NCI-H226 (cell line): ENCODE data around the gene DIRAS1.

Experiments used
- DNase-seq: peaks from one replicate; pipeline ENCODE4 v3.0.0-alpha.2; 2015

DIRAS1 gene, protein sequence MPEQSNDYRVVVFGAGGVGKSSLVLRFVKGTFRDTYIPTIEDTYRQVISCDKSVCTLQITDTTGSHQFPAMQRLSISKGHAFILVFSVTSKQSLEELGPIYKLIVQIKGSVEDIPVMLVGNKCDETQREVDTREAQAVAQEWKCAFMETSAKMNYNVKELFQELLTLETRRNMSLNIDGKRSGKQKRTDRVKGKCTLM

DNA sequence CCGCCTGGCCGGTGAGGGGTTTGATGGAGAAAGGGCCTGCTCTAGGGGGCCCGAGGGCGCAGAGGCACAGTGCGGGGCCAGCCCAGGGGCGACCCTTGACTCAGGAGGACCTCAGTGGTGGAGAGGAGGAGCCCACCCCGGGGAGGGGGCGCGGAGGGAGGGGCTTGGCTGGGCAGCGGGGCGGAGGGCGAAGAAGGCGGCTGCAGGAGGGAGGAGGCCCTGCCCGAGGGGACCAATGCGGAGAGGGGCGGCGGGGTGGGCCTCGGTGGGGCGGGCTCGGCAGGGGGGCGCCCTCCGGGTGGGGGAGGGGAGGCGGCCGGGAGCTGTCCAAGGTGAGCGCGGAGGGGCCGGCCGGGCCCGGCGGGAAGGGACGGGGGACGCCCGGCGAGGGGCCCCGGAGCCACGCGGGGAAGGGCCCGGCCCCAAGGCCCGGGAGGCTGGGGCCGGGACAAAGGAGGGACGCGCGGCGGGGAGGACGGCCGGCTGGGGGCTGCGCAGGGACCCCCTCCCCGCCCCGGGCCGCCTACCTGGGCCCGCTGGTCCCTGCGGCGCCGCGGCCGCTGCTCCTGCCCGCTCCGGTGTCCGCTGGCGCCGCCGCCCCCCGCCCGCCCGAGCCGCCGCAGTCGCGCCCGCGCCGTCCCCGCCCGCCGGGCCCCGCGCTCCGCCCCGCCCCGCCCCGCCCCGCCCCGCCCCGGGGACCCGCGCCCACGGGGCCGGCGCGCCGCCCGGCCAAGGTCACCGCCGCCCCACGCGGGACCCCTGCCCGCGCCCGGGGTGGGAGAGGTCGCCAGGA lies at the start of gene DIRAS1:
TSS of gene DIRAS1 (minus strand) at position 596 of the 793 bp plus-strand sequence. CDS start 3,566 bp downstream, outside the sequence.
- no peak for DNase-seq

DNA sequence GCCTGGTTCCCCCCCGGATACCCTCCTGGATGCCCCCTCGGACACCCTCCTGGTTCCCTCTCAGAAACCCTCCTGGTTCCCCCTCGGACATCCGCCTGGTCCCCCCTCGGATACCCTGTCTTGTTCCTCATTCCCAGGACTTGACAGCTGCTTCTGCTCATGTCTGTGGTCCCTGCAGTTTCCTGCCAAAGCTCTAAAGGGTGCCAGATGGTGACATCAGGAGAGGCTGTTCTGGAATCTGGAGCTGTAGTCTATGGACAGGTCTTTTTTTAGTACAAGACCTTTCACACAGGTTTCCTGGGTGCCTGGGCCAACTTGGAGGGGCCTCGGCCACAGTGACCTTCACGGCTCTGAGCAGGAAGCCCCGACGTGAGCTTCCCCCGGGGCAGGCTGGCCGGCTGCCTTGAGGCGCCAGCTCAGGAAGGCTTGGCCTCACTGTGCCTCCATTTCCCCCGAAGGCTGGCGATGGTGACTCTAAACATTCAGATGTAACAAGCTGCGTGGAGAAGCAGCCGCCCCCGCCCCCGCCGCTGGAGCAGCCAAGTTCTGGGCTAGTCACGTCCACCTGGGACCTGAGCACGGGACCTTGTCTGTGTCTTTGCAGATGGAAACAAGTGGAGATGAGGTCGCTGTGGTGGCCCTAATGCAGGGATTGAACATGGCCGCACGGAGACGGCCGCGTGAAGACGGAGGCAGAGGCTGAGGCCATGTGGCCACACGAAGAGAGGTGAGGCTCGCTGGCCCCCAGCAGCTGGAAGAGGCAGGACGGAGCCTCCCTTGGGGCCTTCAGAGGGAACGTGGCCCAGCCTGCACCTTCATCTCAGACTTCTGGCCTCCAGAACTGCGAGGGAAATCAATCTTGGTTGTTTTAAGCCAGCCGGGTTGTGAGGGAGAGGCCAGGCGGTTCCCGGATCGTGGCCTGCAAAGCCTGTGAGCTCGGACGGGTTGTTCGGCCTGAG lies 49.2 kb upstream of the DIRAS1 start:
- no peak for DNase-seq

DNA sequence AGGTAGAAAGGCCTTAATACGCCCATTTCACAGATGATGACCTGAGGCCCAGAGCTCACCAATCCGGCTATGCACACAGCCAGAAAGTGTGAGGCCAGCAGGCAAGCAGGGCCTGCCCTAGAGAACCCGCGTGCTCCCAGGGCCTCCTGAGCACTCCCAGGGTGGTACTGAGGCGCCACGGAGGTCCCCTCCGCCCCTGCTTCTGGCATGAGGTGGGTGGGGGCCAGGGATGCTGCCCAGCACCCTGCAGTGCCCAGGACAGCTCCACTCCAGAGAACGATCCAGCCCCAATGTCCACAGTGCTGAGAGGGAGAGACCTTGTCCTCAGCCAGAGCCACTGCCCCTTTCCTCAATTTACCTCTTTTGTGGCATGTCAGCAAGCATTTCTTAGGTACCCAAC lies 48.0 kb upstream of the DIRAS1 start:
- no peak for DNase-seq

DNA sequence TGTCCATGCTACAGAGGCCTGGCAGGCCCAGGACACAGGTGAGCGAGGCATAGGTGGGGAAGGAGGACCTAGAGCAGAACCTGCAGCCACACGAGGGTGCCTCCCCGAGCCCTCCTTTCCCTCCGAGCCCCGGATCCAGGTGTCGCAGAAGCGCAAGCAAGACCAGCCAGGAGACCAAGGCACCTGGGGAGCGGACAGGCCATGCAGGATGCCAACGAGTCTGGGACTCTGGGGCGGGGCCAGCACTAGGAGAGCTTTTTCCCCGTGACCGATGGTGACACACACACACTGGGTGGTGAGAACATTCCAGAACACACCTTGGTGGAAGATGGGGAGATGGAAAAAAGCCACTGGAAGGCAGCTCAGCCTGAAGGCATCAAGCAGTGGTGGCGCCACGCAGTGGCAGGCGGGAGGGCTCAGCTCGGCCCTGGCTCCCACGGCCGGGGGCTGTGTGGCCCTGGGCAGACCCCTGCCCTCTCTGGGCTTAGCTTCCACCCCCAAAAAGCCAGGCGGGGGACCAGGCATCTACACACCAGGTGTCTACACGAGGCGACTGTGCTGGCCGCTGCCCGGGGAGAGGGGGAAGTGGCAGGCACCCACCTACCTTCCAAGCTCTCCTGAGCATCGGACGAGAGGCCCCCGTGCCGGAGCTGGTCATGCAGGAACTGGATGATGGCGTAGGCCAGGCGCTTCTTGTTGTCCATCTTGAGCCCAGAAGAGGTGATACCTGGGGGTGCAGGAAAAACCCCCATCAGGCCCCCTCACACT lies 47.4 kb upstream of the DIRAS1 start:
- no peak for DNase-seq

DNA sequence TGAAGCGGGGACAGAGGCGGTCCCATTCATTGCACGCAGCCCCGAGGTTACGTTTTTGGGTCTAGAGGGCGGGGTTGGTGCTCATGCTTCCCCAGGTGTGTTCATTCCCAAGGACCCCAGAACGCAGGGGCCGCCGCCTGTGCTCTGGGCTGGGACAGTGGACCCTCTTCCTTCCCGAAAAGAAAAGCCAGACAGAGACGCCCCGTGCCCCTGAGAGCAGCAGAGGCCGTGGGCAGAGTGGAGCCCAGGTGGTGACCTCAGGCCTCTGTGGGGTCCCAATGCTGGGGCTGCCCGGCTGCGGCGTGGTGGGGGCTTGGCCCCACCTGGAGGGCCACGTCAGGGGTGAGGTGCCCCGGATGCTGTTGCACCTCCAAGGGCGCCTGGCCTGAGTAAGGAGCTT lies 46.5 kb upstream of the DIRAS1 start:
- no peak for DNase-seq

DNA sequence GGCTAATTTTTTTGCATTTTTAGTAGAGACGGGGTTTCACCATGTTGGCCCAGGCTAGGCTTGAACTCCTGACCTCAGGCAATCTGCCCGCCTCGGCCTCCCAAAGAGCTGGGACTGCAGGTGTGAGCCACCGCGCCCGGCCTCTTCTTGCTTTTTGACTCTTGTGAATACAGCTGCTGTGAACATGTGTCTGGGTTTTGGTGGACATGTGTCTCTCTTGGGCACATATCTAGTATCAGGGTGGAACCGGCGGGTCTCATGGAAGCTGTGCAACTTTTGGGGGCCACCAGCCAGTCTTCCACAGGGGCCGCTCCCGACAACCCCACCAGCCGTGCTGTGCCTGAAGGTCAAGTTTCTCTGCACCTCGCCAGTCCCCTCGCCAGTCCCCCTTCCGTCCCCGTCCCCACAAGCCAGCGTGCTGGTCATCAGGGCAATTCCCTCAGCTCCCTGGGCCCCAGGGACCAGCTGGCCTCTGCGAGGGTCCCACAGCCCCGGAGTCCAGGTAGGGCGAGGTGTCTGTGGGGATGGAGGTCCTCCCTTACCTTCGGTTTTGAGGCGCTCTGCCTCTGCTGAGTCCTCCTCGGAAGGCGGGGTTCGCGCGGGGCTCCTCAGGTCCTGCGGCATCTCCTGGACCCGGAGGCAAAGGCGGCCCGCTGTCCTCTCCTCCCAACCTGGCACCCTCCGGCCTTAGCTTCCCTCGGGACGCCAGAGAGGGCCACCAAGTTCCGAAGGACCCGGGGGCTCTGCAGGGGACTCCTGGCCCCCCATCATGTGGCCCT lies 45.6 kb upstream of the DIRAS1 start:
- no peak for DNase-seq

DNA sequence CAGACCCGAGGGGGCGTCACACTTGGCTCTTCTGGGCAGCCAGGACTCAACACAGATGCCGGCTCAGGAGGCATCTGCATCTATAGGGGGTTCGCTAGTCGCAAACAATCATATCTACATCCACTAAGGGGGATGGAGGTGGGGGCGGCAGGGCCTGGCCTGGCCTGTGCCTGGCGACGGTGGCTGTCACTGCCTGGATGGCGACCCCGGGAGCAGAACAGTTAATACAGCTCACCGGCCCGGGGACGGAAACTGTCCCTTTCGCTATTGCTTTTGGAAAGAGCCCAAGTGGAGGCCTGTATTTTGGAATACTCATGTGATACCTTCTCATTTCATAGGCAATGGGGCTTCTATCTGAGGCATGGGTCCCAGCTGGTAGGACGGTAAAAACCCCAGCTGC lies 44.2 kb upstream of the DIRAS1 start:
- DNase-seq, result no peak

DNA sequence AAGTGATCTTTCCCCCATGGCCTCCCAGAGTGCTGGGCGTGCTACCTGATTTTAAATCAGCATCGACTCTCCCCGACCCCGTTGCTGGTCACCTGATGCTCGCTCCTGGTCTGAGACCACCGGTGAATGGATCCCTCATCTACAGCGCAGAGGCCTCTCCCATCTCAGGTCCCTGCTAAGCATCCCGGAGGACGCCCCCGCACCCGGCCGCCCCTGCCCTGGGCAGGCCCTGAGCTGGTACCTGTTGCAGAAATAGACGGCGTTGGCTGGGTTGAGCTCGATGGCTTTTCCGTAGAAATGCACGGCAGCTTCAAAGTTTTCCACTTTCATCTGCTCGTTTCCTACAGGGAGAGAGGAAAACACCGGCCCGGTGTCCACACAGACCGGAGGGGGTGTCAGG lies 43.8 kb upstream of the DIRAS1 start:
- no peak for DNase-seq

DNA sequence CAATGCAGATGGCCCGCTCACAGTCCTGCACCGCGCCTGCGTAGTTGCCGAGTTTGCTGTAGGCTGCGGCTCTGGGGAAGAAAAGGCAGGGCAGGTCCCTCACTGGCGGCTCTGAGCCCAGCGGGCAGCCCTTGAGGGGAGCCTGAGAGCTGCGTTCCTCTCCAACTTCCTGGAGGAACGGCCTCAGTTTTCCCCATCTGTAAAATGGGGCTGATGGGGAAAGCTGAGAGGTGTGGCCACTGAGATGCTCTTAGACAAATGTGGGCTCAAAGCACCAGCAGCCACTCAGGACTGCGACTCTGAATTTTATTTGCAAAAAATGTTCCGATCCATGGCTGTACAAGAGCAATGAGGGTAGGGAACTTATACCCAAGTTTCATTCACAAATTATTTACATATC lies 42.5 kb upstream of the DIRAS1 start:
- no peak for DNase-seq

DNA sequence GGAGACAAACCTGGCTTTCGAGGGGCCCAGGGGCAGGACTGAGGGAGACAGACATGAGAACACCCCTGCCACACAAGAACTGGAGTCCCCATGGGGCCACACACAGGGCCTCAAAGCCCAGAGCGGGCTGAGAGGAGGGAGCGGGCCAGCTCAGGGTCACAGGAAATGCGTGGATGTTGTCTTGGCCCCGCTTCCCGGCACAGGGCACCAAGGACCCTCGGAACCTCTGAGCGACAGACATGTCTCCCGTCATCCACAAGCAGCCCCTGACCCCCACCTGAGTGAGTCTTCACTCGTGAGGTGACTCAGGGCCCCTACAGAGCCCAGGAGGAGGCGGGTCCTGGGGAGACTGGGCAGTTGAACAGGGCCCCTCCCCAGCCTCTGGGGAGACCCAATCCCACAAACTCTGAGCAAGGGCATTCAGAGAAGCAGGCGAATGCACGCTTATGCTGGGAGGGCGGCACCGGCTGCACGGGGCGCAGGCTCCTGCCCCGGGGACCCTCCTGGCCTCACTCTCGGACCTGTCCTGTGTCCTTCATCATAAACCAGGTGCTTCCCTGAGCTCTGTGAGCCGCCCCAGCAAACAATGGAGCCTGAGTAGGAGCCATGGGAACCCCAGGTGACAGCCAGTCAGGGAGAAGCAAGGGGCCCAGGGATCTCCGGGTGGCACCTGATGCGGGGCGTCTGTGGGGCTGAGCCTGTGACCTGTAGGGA lies 41.8 kb upstream of the DIRAS1 start:
- DNase-seq, result no peak

DNA sequence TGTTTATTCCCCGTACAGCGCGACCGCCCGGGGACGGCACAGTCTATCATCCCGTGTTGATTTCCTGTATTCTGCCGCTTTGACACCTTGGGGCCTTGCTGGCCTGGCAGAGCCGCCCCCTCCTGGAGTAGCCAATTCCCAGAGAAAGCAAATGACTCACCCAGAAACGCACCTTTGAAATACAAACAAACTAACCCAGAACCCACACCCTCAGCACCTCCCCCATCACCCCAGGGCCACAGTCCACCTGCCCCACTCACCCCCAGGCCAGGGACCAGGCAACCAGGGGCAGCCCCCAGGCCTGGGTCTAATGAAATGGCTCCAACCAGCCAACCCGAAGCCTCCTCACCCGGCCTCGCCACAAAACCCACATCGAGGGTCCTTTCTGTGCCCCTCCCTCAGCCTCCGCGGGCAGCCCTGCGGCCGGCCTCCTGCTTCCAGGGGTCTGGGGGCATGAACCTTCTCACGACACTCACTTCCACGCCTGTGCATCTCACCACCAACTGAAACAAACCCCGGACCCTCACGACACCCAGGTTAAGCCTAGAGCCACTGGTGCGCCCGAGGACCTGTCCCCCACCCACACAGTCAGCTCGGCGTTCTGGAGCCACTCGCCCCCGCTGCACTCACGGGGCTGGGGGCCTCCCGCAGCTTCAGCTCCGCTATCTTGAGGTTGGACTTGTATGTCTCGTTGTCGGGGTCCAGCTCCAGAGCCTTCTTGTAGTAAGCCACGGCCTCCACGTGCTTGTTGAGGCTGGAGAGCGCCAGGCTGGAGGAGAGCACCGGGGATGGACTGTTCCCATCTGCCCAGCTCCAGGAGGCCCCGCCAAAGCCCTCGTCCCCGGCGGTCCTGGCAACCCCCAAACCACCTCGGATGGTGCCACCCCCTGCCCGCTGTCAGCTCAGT lies 41.0 kb upstream of the DIRAS1 start:
- DNase-seq, result no peak

DNA sequence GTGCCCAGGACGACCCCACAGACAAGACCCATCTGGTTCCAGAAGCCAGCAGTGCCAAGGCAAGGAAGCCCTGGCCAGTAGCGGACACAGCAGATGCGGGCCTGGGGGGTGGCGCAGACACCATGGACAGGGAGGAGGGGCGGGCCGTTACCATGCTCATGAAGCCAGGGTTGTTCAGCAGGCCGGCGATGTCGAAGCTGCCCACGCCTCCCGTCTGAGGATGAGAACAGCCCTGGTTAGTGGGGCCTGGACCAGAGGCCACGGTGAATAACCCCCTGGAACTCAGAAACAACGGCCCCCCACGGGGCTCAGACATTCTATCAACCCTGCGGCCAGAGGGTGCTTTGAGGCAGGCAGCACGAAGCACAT lies 40.1 kb upstream of the DIRAS1 start:
- no peak for DNase-seq

DNA sequence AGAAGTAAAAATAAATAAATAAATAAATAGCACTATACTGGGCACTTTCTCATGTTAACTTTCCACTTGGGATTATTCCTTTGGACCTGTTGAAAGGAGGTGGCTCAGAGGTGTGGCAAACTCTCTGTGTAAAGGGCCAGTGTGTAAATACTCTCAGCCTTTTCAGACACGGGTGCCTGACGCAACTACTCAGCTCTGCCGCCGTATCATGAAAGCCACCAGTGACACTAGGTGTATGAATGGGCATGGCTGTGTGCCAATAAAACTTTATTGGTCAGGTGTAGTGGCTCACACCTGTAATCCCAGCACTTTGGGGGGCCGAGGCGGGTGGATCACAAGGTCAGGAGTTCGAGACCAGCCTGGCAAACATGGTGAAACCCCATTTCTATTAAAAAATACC lies 38.8 kb upstream of the DIRAS1 start:
- DNase-seq, result no peak

DNA sequence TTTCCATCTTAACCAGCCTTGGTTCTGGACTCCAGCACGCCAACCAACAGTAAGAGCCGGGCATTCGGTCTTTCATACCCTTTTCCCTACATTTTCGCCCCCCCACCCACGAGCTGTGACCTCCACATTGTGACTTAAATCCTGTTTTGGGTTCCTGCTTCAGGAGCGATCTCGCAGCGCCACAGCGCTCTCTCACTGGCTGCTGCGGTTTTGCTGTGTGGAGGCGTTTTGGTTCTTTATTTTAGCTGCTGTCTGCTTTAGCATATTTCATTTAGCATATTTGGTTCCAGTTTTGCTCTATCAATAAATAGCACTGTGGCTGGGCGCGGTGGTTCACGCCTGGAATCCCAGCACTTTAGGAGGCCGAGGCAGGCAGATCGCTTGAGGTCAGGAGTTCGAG lies 38.2 kb upstream of the DIRAS1 start:
- no peak for DNase-seq

DNA sequence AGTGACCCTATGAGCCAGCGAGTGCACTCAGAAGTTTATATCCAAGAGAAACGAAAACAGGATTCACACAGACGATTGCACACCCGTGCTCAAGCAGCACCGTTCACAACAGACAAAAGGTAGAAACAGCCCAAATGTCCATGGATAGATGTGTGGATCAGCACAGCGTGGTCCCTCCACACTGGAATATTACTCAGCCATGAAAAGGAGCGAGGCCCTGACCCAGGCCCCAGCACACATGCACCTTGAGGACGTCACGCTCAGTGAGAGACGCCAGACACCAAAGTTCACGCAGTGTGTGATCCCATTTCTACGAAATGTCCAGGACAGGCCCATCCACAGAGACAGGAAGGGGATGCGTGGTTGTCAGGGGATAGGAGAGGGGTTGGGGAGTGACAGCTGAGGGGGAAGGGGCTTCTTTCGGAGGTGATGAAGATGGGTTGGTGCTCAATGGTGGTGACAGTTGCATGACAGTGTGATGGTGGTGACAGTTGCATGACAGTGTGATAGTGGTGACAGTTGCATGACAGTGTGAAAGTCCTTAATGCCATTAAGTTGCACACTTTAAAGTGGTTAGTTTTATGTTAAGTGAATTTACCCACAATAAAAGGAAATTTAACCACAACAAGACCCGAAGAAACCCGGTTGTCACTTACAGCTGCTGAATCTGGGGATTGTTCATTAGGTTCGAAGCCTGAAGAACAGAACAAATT lies 37.6 kb upstream of the DIRAS1 start:
- no peak for DNase-seq

DNA sequence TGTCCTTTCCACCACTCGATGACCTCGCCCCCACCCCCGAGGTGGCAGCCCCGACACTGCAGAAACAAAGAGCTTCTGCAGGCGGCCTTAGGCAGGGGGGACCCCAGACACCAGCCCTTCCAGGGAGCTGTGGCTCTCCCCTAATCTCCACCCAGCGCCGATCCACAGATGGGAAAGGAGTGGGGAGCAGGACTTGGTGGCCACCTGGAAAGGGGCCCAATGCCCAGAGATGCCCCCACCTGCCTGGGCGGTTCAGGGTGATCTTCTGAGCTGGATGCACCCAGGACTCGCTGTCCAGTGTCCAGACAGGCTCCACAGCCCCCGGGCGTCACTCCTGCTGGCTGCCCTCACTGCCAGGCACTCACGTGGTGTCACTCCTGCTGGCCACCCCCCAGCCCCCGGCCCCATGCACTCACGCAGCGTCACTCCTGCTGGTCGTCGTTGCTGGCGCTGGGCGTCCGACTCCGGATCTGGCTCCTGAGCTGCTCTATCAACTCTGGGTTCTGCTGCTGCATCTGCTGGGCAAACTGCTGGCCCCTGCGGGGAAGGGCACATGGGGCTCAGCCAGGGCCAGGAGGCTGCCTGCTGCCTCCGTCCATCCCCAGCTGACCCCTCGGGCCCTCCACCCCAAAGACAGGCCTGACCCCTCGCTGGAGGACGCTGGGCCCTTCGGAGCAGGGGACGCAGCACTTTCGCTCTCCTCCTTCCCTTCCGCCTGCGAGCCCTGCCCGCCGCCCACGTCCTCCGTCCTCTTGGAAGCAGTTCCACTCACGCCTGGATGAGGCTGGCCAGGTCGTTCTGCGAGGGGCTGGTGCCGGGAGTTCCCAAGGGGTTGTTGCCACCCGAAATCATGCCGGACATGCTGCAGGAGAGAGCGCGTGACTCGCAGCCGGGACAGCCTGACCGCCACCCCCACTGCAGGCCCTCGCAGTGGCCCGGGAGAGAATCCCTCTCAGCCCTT lies 36.0 kb upstream of the DIRAS1 start:
- no peak for DNase-seq

DNA sequence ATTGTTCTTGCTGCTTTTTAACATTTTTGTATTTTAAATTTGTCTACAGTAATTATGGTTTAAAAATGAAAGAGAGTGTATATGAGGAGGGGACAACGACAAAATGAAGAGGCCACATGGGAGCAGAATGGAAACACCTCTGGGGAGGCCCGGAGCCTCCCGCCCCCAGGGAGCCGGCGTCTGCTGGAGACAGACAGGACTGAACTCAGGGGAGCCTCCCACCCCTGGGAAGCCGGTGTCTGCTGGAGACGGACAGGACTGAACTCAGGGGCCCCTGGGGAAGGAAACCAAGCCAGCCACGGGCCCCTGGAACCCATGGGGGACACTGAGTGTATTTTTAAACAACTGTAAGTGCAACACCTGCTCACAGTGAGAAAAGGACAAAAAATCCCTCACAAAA lies 35.3 kb upstream of the DIRAS1 start:
- DNase-seq, result no peak

DNA sequence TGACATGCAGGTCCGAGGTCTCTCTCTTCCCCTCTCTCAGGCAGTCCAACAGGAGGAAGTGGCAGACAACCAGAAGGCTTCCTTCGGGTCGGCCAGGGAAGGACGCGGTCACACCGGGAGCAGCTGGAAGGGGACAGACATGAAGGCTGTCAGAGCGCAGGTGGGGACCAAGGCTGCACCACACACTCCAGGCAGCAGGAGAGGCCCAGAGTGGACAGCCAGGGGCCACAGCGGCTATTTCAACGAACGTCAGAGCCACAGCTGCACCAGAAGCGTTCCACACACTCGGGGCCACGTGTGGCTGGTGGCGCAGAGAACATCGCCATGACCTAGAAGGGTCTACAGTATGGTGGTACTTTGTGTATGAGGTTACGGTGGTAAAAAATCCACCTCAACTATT lies 34.6 kb upstream of the DIRAS1 start:
- no peak for DNase-seq

DNA sequence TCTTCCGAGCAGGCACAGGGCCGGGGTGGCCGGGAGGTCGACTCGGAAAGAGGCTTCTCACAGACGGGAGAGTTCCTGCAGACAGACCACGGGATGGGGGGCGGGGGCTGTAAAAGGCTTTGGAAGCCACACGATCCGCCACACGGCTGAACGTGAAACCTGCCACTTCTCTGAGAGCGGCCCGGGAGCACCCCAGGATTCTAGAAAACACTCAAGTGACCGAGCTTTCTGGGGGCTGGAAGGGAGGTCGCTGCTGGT lies 34.2 kb upstream of the DIRAS1 start:
- no peak for DNase-seq
